Astrocyte of the hippocampus (primary cell): ENCODE results near the gene NUBP2.

Experiments
- DNase-seq: peaks from one replicate; pipeline ENCODE4 v3.0.0; 2011; ENCODE audit warnings: low read depth, low spot score

Gene NUBP2

GRCh38 chr16:1758923-1759322 is 23.8 kb upstream of the NUBP2 start:
- no peak for DNase-seq

- no peak for DNase-seq
These were observed 23.2 kb upstream of the NUBP2 start for GRCh38 chr16:1759511-1759910.

- no peak for DNase-seq
These were observed 21.8 kb upstream of the NUBP2 start for GRCh38 chr16:1760911-1761310.

GRCh38 chr16:1761751-1762150 is 21.0 kb upstream of the NUBP2 start:
- DNase-seq, result no peak

GRCh38 chr16:1762196-1762878 is 20.4 kb upstream of the NUBP2 start:
- no peak for DNase-seq

GRCh38 chr16:1762879-1763520 is 19.8 kb upstream of the NUBP2 start:
- DNase-seq, result no peak

- peak; percentile 77 for DNase-seq
These were observed 18.9 kb upstream of the NUBP2 start for GRCh38 chr16:1763521-1764511.

- no peak for DNase-seq
These were observed 17.8 kb upstream of the NUBP2 start for GRCh38 chr16:1764971-1765370.

- no peak for DNase-seq
These were observed 16.9 kb upstream of the NUBP2 start for GRCh38 chr16:1765826-1766225.

GRCh38 chr16:1766231-1766630 is 16.5 kb upstream of the NUBP2 start:
- DNase-seq, result no peak

- no peak for DNase-seq
These were observed 16.1 kb upstream of the NUBP2 start for GRCh38 chr16:1766701-1767100.

- no peak for DNase-seq
These were observed 15.4 kb upstream of the NUBP2 start for GRCh38 chr16:1767116-1767994.

- no peak for DNase-seq
These were observed 14.5 kb upstream of the NUBP2 start for GRCh38 chr16:1768061-1768766.

GRCh38 chr16:1768767-1769401 is 13.9 kb upstream of the NUBP2 start:
- no peak for DNase-seq

GRCh38 chr16:1769402-1770300 is 13.1 kb upstream of the NUBP2 start:
- DNase-seq, result no peak

- peak; percentile 70 for DNase-seq
These were observed 12.2 kb upstream of the NUBP2 start for GRCh38 chr16:1770328-1771187.

- DNase-seq, result peak; percentile 85
These were observed 11.4 kb upstream of the NUBP2 start, which contains the start of gene NME3 for GRCh38 chr16:1771188-1771863. NME3 (minus strand) TSS chr16:1771543; CDS start chr16:1771534, 9 bp downstream.
